HG03571 (cell line): ENCODE data around the gene NONO.
"Not testable (repeated sequence)": the region's sequence is repeated elsewhere in the genome, so short reads cannot be mapped to it uniquely, and the experiment has no call there.

Experiments
- ATAC-seq: cut with Tn5 transposase; IDR thresholded peaks from one replicate; pipeline ENCODE4 v1.9.1; 2021; ENCODE audit not compliant: unreplicated experiment

The NONO gene

GRCh38 chrX:71285929-71286328 lies 2.5 kb downstream of the NONO start:
- ATAC-seq: no peak

- ATAC-seq: no peak
Measured at GRCh38 chrX:71291381-71291780, 7.9 kb downstream of the NONO start.

- ATAC-seq: no peak
Measured at GRCh38 chrX:71292669-71293365, 9.4 kb downstream of the NONO start.

- no peak for ATAC-seq
Measured at GRCh38 chrX:71296806-71297205, 13.4 kb downstream of the NONO start.

- ATAC-seq: no peak
Measured at GRCh38 chrX:71298119-71298518, 14.7 kb downstream of the NONO start.

GRCh38 chrX:71300064-71300463 lies 16.6 kb downstream of the NONO start:
- not testable (repeated sequence) for ATAC-seq

- not testable (repeated sequence) for ATAC-seq
Measured at GRCh38 chrX:71300495-71300894, 17.1 kb downstream of the NONO start.

GRCh38 chrX:71301195-71301924 lies 17.9 kb downstream of the NONO start, which contains the start of gene ITGB1BP2:
TSS of gene ITGB1BP2 (plus strand) at chrX:71301750. CDS start at chrX:71301807, 57 bp downstream.
- ATAC-seq: no peak

- ATAC-seq: no peak
Measured at GRCh38 chrX:71302461-71303213, 19.2 kb downstream of the NONO start.

GRCh38 chrX:71304561-71304960 lies 21.1 kb downstream of the NONO start:
- ATAC-seq: no peak

- no peak for ATAC-seq
Measured at GRCh38 chrX:71315917-71316316, 32.5 kb downstream of the NONO start.

GRCh38 chrX:71316959-71317358 lies 33.5 kb downstream of the NONO start:
- ATAC-seq: not testable (repeated sequence)

- ATAC-seq: no peak
Measured at GRCh38 chrX:71320126-71320525, 36.7 kb downstream of the NONO start.

- ATAC-seq: no peak
Measured at GRCh38 chrX:71321731-71322130, 38.3 kb downstream of the NONO start.

GRCh38 chrX:71324452-71324851 lies 41.0 kb downstream of the NONO start:
- ATAC-seq: not testable (repeated sequence)

- no peak for ATAC-seq
Measured at GRCh38 chrX:71326394-71326793, 43.0 kb downstream of the NONO start.

GRCh38 chrX:71349151-71349665 lies 65.8 kb downstream of the NONO start:
- ATAC-seq: not testable (repeated sequence)

GRCh38 chrX:71349867-71350266 lies 66.4 kb downstream of the NONO start:
- ATAC-seq: not testable (repeated sequence)
